SK-N-MC (cell line): ENCODE measurements around the gene PTPRG.

Source experiments
- EZH2 ChIP-seq: fragments of 200-600 bp; sonication (generic); IDR thresholded peaks from one replicate; pipeline ENCODE4 v1.6.1; 2017; ENCODE audit warnings: antibody characterized with exemption
- FOXP2 ChIP-seq: optimal IDR thresholded peaks from 2 replicates; pipeline ENCODE3; 2011; ENCODE audit warnings: mild to moderate bottlenecking, moderate library complexity; ENCODE audit not compliant: insufficient read depth; ENCODE audit errors: extremely low read length, control extremely low read depth
- POLR2AphosphoS5 ChIP-seq: IDR thresholded peaks from 2 replicates; pipeline ENCODE4 v1.6.1; 2012; ENCODE audit warnings: mild to moderate bottlenecking, low read depth, low read length, borderline replicate concordance

DNA sequence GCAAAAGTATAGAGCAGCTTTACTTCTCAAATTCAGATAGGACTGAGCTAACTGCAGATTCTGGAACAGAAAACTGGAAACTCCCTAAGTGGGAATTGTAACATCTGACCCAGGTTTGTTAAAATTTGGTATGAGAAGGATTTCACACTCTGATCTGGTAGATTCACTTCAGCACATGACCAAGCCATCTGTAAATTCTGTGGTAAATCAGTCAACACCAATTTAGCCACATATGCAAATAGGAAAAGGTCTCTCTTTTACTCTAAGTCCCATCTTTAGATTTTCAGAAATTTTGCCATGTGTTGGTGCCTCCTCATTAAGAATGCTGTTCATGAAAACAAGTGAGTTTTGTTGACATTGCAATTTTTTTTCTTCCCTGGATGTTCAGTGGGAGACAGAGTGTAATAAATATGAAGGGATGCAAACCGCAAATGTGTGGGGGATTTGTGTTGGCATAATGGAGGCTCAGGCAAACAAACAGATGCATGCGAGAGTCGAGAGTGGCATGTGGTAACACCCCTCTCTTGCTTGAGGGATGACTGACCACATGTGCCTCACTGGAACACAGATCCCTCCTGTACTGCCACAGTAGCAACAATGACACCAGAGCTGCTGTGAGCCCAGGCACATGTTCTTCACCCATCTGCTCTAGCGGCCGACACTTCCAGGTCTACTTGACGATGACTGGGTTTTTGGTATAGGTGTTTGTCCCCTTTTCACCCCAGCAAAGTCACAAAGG lies 665.4 kb downstream of the PTPRG start:
- TF ChIP-seq POLR2AphosphoS5 = no peak
- TF ChIP-seq EZH2 = no peak
- no peak for TF ChIP-seq FOXP2
